ENCODE results near the gene EPSTI1. TPM values are rescaled to one million over a fixed set of nuclear protein-coding genes. Genes with fewer than 3 reads are reported as not detected.
"Not testable (repeated sequence)": the region's sequence is repeated elsewhere in the genome, so short reads cannot be mapped to it uniquely, and the experiment has no call there.

The EPSTI1 gene
- total RNA-seq, 1 donor: 30.8 TPM

- H4K20me1 ChIP-seq (ENCODE audit: insufficient read depth, low read length): no peaks in the 10 kb centered on the region
Measured at GRCh38 chr13:42992764-42993122, 702 bp upstream of the EPSTI1 start.

DNA sequence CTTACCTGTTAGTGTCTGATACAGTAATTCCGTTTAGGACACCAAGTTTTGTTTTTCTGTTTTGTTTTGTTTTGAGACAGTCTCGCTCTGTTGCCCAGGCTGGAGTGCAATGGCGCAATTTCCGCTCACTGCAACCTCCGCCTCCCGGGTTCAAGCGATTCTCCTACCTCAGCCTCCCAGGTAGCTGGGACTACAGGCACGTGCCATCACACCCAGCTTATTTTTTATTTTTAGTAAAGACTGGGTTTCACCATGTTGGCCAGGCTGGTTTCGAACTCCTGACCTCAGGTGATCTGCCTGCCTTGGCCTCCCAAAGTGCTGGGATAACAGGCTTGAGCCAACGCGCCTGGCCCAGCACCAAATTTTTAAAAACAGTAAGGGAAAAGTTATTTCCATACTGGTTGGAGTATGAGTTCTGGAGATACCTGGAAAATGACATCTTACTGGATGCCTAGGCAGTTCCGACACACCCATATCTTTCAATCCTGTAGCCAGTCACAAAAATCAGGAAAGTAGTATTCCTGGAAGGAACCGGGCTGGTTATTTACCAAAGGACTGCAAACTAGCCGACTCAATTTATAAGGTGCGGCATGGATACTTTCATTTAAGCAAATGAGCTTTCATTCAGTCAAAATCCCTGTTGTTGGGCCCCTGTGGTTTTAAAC, 676 bp downstream of the EPSTI1 start:
- H3K4me3 ChIP-seq (ENCODE audit: insufficient read depth, low read length): peak overlapping the region; percentile 81
- peak overlapping the region; percentile 87 for H3K4me2 ChIP-seq (ENCODE audit: insufficient read depth, low read length)
- not testable (repeated sequence) for H3K79me2 ChIP-seq (ENCODE audit: insufficient read depth, low read length); H3K27me3 ChIP-seq (ENCODE audit: insufficient read depth, low read length); H4K20me1 ChIP-seq (ENCODE audit: insufficient read depth, low read length); DNase-seq (ENCODE audit: insufficient read length, low spot score, missing footprints); H3K9me3 ChIP-seq (ENCODE audit: low read depth, low read length); H3K36me3 ChIP-seq (ENCODE audit: insufficient read depth, low read length)
- peak overlapping the region; percentile 95 for H2AFZ ChIP-seq (ENCODE audit: low read length)
- peaks cover 20% of the 10 kb centered on the region for H3K4me1 ChIP-seq (ENCODE audit: insufficient read depth, low read length)
- peak overlapping the region; percentile 76 for H3K27ac ChIP-seq (ENCODE audit: low read depth, low read length)

More at GRCh38 chr13:42992764-42993122, 702 bp upstream of the EPSTI1 start:
- Histone ChIP-seq H3K4me2 (ENCODE audit: insufficient read depth, low read length) (peak overlapping the region; percentile 87), H3K36me3 (ENCODE audit: insufficient read depth, low read length) (no peaks in the 10 kb centered on the region), H3K4me3 (ENCODE audit: insufficient read depth, low read length) (peak overlapping the region; percentile 81), H3K4me1 (ENCODE audit: insufficient read depth, low read length) (peaks cover 33% of the 10 kb centered on the region), H3K27ac (ENCODE audit: low read depth, low read length) (peak overlapping the region; percentile 76), H2AFZ (ENCODE audit: low read length) (peak overlapping the region; percentile 95), H3K27me3 (ENCODE audit: insufficient read depth, low read length) (no peaks in the 10 kb centered on the region), H3K9me3 (ENCODE audit: low read depth, low read length) (no peaks in the 10 kb centered on the region), H3K79me2 (ENCODE audit: insufficient read depth, low read length) (no peaks in the 10 kb centered on the region)
- TF ChIP-seq, protein P1, sequence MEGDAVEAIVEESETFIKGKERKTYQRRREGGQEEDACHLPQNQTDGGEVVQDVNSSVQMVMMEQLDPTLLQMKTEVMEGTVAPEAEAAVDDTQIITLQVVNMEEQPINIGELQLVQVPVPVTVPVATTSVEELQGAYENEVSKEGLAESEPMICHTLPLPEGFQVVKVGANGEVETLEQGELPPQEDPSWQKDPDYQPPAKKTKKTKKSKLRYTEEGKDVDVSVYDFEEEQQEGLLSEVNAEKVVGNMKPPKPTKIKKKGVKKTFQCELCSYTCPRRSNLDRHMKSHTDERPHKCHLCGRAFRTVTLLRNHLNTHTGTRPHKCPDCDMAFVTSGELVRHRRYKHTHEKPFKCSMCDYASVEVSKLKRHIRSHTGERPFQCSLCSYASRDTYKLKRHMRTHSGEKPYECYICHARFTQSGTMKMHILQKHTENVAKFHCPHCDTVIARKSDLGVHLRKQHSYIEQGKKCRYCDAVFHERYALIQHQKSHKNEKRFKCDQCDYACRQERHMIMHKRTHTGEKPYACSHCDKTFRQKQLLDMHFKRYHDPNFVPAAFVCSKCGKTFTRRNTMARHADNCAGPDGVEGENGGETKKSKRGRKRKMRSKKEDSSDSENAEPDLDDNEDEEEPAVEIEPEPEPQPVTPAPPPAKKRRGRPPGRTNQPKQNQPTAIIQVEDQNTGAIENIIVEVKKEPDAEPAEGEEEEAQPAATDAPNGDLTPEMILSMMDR (IDR thresholded peaks at IDR 0.05; ENCODE audit: extremely low read depth, low read depth, low read length): no peak
- DNase-seq (ENCODE audit: insufficient read length, low spot score, missing footprints): no peak

DNA sequence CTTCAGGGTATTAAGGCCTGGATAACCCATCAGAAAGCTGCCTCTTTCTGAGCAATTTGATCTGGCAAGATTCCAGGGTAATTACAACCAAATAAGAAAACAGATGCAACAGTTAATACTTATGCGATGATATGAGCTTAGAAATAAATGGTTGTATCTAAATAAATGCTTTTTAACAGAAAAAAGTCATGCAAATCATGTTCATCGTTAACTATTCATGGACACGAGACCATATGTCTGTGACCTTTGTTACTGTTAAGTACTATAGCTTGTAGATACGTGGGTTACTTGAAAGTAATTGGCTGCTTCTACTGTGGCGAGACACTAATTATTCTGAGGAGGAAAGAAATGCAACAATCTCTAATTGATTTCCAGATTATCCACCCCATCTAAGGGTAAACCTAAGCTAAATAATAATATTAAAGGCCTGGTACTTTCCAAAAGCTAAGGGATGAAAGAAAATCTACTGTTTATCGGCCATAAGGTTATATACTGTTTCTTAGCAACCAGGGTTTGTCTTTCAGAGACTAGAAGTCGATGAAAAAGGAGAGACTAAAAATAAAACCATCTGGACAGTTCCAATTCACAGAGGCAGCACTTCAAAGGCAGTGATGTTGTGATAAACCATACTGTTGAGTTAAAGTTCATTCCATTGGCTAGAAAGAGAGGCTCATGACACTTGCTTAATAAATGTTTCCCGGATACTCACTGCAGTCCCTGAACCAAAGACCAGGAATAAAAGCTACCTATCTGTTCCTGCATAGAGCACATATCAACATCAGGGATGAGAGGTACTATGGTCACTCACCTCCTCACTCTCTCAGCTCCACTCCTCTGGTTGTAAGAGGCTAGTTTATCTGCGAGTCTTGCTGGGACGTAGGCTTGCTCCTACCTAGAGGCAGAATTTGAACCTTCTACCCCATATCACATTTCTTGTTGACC, 1.5 kb downstream of the EPSTI1 start:
- Histone ChIP-seq H3K4me2 (ENCODE audit: insufficient read depth, low read length) (peak overlapping the region; percentile 87), H3K27me3 (ENCODE audit: insufficient read depth, low read length) (no peaks in the 10 kb centered on the region), H3K79me2 (ENCODE audit: insufficient read depth, low read length) (no peaks in the 10 kb centered on the region), H3K27ac (ENCODE audit: low read depth, low read length) (no peak overlapping the region), H3K9me3 (ENCODE audit: low read depth, low read length) (no peaks in the 10 kb centered on the region), H2AFZ (ENCODE audit: low read length) (no peak overlapping the region), H4K20me1 (ENCODE audit: insufficient read depth, low read length) (no peaks in the 10 kb centered on the region), H3K4me3 (ENCODE audit: insufficient read depth, low read length) (peak overlapping the region; percentile 27), H3K36me3 (ENCODE audit: insufficient read depth, low read length) (no peaks in the 10 kb centered on the region), H3K4me1 (ENCODE audit: insufficient read depth, low read length) (peaks cover 18% of the 10 kb centered on the region)
- DNase-seq (ENCODE audit: insufficient read length, low spot score, missing footprints): no peak
- TF ChIP-seq, protein P1 (IDR thresholded peaks at IDR 0.05; ENCODE audit: extremely low read depth, low read depth, low read length): no peak

DNA sequence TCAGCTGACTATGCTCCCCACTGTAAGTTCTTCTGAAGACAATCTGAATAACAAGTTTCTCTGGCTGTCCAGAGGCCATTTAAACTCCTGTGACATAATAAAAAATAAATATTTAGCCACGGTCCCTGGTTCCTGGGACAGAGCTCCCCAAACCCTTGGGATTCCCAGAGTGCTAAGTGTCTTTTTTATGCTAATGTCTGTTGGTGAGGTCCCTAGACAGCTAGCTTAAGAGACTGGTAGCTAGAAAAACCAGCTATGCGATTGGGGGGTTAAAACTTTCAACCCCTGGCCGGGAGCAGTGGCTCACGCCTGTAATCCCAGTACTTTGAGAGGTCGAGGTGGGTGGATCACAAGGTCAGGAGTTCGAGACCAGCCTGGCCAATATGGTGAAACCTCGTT, 5.9 kb downstream of the EPSTI1 start:
- Histone ChIP-seq H3K4me1 (ENCODE audit: insufficient read depth, low read length) (peaks cover 28% of the 10 kb centered on the region), H3K79me2 (ENCODE audit: insufficient read depth, low read length) (no peaks in the 10 kb centered on the region), H3K4me2 (ENCODE audit: insufficient read depth, low read length) (no peak overlapping the region), H2AFZ (ENCODE audit: low read length) (no peak overlapping the region), H4K20me1 (ENCODE audit: insufficient read depth, low read length) (no peaks in the 10 kb centered on the region), H3K36me3 (ENCODE audit: insufficient read depth, low read length) (no peaks in the 10 kb centered on the region), H3K4me3 (ENCODE audit: insufficient read depth, low read length) (no peak overlapping the region), H3K27me3 (ENCODE audit: insufficient read depth, low read length) (no peaks in the 10 kb centered on the region), H3K9me3 (ENCODE audit: low read depth, low read length) (no peaks in the 10 kb centered on the region), H3K27ac (ENCODE audit: low read depth, low read length) (no peak overlapping the region)
- no peak for DNase-seq (ENCODE audit: insufficient read length, low spot score, missing footprints)
- TF ChIP-seq, protein P1 (IDR thresholded peaks at IDR 0.05; ENCODE audit: extremely low read depth, low read depth, low read length): no peak
